Measurements from ENCODE around the gene MLPH. TPM values are rescaled to one million over a fixed set of nuclear protein-coding genes. Genes with fewer than 3 reads are reported as not detected.

MLPH gene
- total RNA-seq, 4 donors from 2014 or later: 59.7 to 889 (median 182) TPM

DNA sequence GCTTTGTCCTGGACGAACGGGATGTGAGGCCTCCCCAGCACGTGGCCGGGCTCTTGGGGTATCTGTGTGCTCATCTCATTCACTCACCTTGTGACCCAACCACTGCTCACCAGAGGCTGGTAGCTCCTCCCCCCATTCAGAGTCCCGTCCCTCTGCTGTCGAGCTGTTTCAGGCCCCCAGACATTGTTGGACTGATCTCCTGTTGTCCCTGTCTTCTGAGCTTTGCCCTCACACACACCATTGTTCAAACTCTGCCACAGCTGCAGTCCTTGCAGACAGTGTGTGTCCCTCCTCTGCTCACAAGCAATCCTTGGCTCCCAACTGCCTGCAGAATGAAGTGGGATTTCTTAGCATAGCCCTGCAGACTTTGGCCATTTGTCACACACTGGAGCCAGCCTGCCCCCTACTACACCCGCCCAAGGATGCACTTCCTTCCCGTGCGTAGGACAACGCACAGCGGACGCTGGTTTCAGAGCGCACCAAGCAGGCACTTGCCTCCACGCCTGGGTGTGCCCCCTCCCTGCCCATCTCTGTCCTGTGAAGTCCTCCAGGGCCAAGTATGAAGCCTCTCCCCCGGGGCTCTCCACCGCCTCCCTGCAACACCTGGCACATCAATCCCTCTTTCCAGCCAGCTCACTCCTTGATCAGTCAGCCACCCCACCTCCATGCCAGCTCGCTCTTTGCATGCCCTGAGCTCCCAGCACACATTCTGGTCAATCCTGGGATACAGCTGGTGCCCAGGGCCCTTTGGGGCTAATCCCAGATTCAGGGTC is 62.8 kb downstream of the MLPH start:
- in situ Hi-C loops (cut with MboI; ENCODE audit: low pct_ligation_motif_present in 1 of 4, low pct_unique_long_range_greater_than_20kb in 1 of 4, low sequenced_read_pairs in 3 of 4): loop anchor here in 1 of 4 donors (25.0 kb wide), 1 partner anchor 388 kb away; no protein-coding TSS in a partner anchor
- intact Hi-C loops (cut with DNase I; ENCODE audit: low total_unique reads): loop anchor here (5.0 kb wide), 1 partner anchor 1883 kb away; no protein-coding TSS in a partner anchor
- Histone ChIP-seq H3K27me3 (no peaks in the 10 kb centered on the region), H3K36me3 (no peaks in the 10 kb centered on the region), H3K27ac (no peak overlapping the region), H3K4me1 (peaks cover 0 to 4% (median 2%) of the 10 kb centered on the region in 4 donors), H3K4me3 (no peak overlapping the region), H3K9me3 (peaks cover 0 to under 1% of the 10 kb centered on the region in 2 donors)
- 86% methylated on average over 17 of the region's 17 CpGs; no CpG with 5 or more reads in 1 of the 2 donors for WGBS, 2 donors (ENCODE audit: low coverage in 1 of 2)
- TF ChIP-seq EP300 (IDR thresholded peaks at IDR 0.05; ENCODE audit: low read depth) (no peak), POLR2AphosphoS5 (IDR thresholded peaks at IDR 0.05) (no peak), POLR2A (IDR thresholded peaks at IDR 0.05) (no peak)
- TF ChIP-seq, protein P1, sequence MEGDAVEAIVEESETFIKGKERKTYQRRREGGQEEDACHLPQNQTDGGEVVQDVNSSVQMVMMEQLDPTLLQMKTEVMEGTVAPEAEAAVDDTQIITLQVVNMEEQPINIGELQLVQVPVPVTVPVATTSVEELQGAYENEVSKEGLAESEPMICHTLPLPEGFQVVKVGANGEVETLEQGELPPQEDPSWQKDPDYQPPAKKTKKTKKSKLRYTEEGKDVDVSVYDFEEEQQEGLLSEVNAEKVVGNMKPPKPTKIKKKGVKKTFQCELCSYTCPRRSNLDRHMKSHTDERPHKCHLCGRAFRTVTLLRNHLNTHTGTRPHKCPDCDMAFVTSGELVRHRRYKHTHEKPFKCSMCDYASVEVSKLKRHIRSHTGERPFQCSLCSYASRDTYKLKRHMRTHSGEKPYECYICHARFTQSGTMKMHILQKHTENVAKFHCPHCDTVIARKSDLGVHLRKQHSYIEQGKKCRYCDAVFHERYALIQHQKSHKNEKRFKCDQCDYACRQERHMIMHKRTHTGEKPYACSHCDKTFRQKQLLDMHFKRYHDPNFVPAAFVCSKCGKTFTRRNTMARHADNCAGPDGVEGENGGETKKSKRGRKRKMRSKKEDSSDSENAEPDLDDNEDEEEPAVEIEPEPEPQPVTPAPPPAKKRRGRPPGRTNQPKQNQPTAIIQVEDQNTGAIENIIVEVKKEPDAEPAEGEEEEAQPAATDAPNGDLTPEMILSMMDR (IDR thresholded peaks at IDR 0.05): no peak
- DNase-seq: no peak

DNA sequence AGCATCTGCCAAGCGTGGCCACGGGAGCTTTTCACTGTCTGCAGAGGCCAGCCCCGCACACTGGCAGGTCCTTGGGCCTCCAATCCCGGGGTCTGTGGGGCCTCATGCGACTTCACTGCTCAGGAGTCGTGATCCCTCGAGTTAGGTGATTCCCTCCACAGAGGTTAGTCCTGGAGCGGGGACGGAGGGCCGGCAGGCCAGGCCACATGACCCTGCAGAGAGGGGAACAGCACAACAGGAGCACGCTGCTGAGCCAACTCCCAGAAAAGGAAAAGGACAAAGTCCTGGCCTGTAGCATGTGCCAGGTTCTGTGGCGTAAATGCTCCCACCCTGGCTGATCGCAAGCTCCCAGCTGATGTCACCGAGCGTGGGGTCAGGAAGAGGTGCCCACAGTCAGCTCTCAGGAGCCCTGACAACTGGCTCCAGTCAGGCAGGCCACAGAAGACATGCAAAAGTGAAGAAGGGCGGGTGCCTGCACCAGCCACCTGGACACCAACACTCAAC is 64.1 kb downstream of the MLPH start:
- no peak overlapping the region for H3K27ac ChIP-seq
- H3K27me3 ChIP-seq: no peaks in the 10 kb centered on the region
- peaks cover 9 to 13% of the 10 kb centered on the region in 2 donors for H3K9me3 ChIP-seq
- WGBS, 2 donors (ENCODE audit: low coverage in 1 of 2): 88% methylated on average over 16 of the region's 16 CpGs; no CpG with 5 or more reads in 1 of the 2 donors
- no peaks in the 10 kb centered on the region for H3K36me3 ChIP-seq
- in situ Hi-C loops (cut with MboI; ENCODE audit: low pct_ligation_motif_present in 1 of 4, low pct_unique_long_range_greater_than_20kb in 1 of 4, low sequenced_read_pairs in 3 of 4): loop anchor here in 1 of 4 donors (25.0 kb wide), 1 partner anchor 389 kb away; no protein-coding TSS in a partner anchor
- intact Hi-C loops (cut with DNase I; ENCODE audit: low total_unique reads): no loop called here
- no peak overlapping the region for H3K4me3 ChIP-seq
- peaks cover 0 to 4% (median 2%) of the 10 kb centered on the region in 4 donors for H3K4me1 ChIP-seq
- TF ChIP-seq EP300 (IDR thresholded peaks at IDR 0.05; ENCODE audit: low read depth): no peak
- no peak for TF ChIP-seq POLR2AphosphoS5 (IDR thresholded peaks at IDR 0.05)
- no peak for TF ChIP-seq POLR2A (IDR thresholded peaks at IDR 0.05)
- TF ChIP-seq, protein P1 (IDR thresholded peaks at IDR 0.05): no peak
- no peak for DNase-seq

GRCh38 chr2:237552908-237553307 is 65.9 kb downstream of the MLPH start:
- WGBS, 2 donors (ENCODE audit: low coverage in 1 of 2): 79 to 100% methylated on average over 4 to 6 of the region's 6 CpGs
- H3K9me3 ChIP-seq: peaks cover 9 to 13% of the 10 kb centered on the region in 2 donors
- DNase-seq: no peak
- in situ Hi-C loops (cut with MboI; ENCODE audit: low pct_ligation_motif_present in 1 of 4, low pct_unique_long_range_greater_than_20kb in 1 of 4, low sequenced_read_pairs in 3 of 4) (loop anchor here in 1 of 4 donors (25.0 kb wide), 1 partner anchor 391 kb away; no protein-coding TSS in a partner anchor), intact Hi-C loops (cut with DNase I; ENCODE audit: low total_unique reads) (no loop called here)
- H3K36me3 ChIP-seq: no peaks in the 10 kb centered on the region
- TF ChIP-seq POLR2A (IDR thresholded peaks at IDR 0.05): no peak
- H3K27me3 ChIP-seq: no peaks in the 10 kb centered on the region
- no peak overlapping the region for H3K4me3 ChIP-seq
- H3K27ac ChIP-seq: no peak overlapping the region
- H3K4me1 ChIP-seq: peaks cover 0 to 3% (median 0%) of the 10 kb centered on the region in 4 donors

- in situ Hi-C loops (cut with MboI; ENCODE audit: low pct_ligation_motif_present in 1 of 4, low pct_unique_long_range_greater_than_20kb in 1 of 4, low sequenced_read_pairs in 3 of 4) (loop anchor here in 1 of 4 donors (25.0 kb wide), 1 partner anchor 392 kb away; no protein-coding TSS in a partner anchor), intact Hi-C loops (cut with DNase I; ENCODE audit: low total_unique reads) (no loop called here)
- H3K4me1 ChIP-seq: peaks cover under 1 to 4% (median 3%) of the 10 kb centered on the region in 4 donors
- H3K36me3 ChIP-seq: no peaks in the 10 kb centered on the region
- H3K27me3 ChIP-seq: no peaks in the 10 kb centered on the region
- H3K27ac ChIP-seq: no peak overlapping the region
- 73 to 91% methylated on average over 3 to 7 of the region's 7 CpGs for WGBS, 2 donors (ENCODE audit: low coverage in 1 of 2)
- TF ChIP-seq, protein P1 (IDR thresholded peaks at IDR 0.05): no peak
- TF ChIP-seq POLR2AphosphoS5 (IDR thresholded peaks at IDR 0.05) (no peak), POLR2A (IDR thresholded peaks at IDR 0.05) (no peak), EP300 (IDR thresholded peaks at IDR 0.05; ENCODE audit: low read depth) (no peak)
- no peak overlapping the region for H3K4me3 ChIP-seq
- H3K9me3 ChIP-seq: peaks cover 9 to 13% of the 10 kb centered on the region in 2 donors
- DNase-seq: no peak
These were observed 66.9 kb downstream of the MLPH start for GRCh38 chr2:237553948-237554347.

All from transverse colon (tissue), 4 donors.